ENCODE results near the gene SBF1. TPM values are rescaled to one million over a fixed set of nuclear protein-coding genes. Genes with fewer than 3 reads are reported as not detected.
A peak's percentile ranks its signal among the peaks of the same experiment; 100 is the strongest.

SBF1 gene
- total and polyA plus RNA-seq, 7 donors, result 42.1 to 98.0 (median 75.3) TPM

DNA sequence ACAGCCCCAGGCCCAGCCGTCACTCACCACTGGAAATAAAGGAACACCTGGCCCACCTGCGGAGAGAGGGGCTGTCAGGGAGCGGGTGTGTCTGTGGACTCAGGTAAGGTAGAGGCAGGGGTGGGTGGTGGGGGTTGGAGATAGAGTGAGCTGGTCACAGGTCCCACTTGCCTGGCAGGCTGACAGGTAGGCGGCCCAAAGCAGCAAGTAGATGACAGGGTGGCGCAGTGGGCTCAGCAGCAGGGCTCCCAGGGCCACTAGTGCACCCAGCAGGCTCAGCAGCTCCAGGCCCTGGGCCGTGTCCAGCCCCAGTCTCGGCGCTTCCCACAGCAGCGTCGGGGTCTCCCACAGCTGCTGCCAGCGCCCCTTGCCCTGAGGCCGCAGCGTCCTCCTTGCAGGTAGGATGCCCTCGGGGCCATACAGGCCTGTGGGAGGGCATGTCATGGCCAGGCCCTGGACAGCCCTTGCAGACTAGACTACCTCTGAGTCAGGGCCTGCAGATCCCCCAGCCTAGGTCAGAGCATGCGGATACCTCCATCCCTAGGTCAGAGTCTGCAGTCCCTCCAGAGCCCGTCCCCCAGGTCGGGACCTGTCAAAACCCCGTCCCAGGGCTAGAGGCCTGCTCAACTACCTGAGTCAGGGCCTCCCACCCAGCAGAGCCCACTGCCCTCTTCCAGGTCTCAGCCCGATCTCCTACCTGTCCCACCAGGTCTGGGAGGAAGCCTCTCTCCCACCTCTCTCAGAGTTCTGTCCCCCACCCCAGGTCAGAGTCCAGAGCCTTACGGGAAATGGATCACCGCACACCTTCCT, 32.0 kb upstream of the SBF1 start:
- intact Hi-C loops (cut with DNase I), result loop anchor here (5.0 to 10.0 kb wide), 2 partner anchors 70 to 252 kb away; partner anchors contain the start of genes CPT1B (in 2 of the 2) and HDAC10 (in 1 of the 2)
- WGBS, 3 donors, result 24 to 26% (median 25%) methylated on average over 21 of the region's 21 CpGs
- Histone ChIP-seq H3K9me3 (no peaks in the 10 kb centered on the region), H3K4me3 (peak overlapping the region; percentile 89), H3K27me3 (ENCODE audit: insufficient read depth in 3 of 3, low read length in 2 of 3) (no peaks in the 10 kb centered on the region), H3K27ac (peak overlapping the region; percentile 85), H3K4me1 (peaks cover 17% of the 10 kb centered on the region), H3K36me3 (ENCODE audit: insufficient read depth in 1 of 2, low read depth in 1 of 2) (peaks cover 0 to 46% of the 10 kb centered on the region in 2 donors)
- DNase-seq (peak in 1 of 2 donors; percentile 61), ATAC-seq (peak; percentile 5 to 7 (median 6))
- TF ChIP-seq, protein P1, sequence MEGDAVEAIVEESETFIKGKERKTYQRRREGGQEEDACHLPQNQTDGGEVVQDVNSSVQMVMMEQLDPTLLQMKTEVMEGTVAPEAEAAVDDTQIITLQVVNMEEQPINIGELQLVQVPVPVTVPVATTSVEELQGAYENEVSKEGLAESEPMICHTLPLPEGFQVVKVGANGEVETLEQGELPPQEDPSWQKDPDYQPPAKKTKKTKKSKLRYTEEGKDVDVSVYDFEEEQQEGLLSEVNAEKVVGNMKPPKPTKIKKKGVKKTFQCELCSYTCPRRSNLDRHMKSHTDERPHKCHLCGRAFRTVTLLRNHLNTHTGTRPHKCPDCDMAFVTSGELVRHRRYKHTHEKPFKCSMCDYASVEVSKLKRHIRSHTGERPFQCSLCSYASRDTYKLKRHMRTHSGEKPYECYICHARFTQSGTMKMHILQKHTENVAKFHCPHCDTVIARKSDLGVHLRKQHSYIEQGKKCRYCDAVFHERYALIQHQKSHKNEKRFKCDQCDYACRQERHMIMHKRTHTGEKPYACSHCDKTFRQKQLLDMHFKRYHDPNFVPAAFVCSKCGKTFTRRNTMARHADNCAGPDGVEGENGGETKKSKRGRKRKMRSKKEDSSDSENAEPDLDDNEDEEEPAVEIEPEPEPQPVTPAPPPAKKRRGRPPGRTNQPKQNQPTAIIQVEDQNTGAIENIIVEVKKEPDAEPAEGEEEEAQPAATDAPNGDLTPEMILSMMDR (IDR thresholded peaks at IDR 0.05), result no peak

DNA sequence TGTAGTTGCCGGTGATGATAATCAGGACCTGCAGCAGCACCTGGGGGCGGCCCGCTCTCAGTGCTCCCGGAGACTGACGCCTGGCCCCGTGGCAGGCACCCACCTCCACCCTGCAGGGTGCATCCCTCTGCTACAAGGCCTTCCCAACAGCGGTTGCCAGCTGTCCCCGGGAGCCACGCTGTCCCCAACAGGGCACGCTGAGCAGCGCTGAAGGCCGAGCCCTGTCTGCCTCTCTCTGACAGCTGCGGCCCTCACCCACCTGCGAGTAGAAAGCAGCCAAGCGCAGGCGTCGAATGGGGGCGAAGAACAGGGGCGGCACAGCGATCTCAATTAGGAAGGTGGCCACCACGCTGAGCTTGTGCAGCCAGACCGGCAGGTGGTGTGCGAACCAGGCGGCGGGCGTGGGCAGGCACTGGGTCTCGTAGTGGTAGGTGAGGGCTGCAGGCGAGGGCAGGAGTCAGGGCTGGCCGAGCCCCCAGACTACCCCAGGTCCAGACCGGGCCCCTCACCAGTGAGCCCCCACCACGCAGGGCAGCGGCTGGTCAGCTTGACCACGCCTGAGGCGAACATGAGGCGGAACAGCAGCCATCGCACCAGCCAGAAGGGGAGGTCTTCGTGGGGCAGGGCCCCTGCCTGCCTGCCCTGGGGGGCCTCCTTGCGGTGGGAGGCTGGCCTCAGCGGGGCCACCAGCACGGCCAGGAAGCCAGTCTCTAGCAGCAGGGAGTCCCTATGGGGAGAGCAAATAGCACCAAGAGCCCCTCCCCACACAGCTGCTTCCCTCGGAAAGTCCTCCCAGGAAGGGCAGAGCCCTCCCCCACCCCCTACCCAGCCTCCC, 31.2 kb upstream of the SBF1 start:
- intact Hi-C loops (cut with DNase I), result loop anchor here (5.0 to 10.0 kb wide), 2 partner anchors 71 to 251 kb away; partner anchors contain the start of genes CPT1B (in 2 of the 2) and HDAC10 (in 1 of the 2)
- ATAC-seq (no peak), DNase-seq (no peak)
- peaks cover 17% of the 10 kb centered on the region for H3K4me1 ChIP-seq
- H3K27ac ChIP-seq, result no peak overlapping the region
- no peaks in the 10 kb centered on the region for H3K9me3 ChIP-seq
- peak overlapping the region; percentile 89 for H3K4me3 ChIP-seq
- H3K27me3 ChIP-seq (ENCODE audit: insufficient read depth in 3 of 3, low read length in 2 of 3), result no peaks in the 10 kb centered on the region
- 85 to 87% (median 86%) methylated on average over 37 to 41 of the region's 41 CpGs for WGBS, 3 donors
- TF ChIP-seq, protein P1 (IDR thresholded peaks at IDR 0.05), result no peak
- H3K36me3 ChIP-seq (ENCODE audit: insufficient read depth in 1 of 2, low read depth in 1 of 2), result peaks cover 0 to 39% of the 10 kb centered on the region in 2 donors

DNA sequence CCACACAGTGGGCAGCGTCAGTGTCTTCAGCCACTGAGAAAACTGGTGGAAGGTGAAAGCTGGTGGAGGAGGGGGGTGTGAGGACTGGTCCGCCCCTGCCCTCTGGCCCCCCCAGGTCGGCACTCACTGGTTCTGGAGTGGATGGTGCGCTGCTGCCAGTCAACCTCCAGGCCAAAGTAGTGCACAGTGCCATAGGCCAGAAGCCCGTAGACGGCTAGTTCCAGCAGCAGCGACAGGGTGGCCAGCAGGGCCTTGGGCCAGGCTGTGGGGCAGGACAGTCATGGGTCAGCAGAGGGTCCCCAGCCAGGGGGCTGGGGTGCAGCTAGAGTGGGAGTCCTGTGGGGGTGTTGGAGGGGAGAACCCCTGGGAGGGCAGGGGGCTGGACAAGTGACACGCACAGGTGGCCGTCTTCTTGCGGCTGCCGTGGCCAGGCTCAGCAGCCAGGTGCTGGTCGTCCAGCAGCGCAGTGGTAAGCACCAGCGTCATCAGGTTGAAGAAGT, 30.5 kb upstream of the SBF1 start:
- H3K9me3 ChIP-seq, result no peaks in the 10 kb centered on the region

More for the DNA sequence above, 30.5 kb upstream of the SBF1 start:
- 87 to 93% (median 88%) methylated on average over 14 of the region's 14 CpGs for WGBS, 3 donors
- intact Hi-C loops (cut with DNase I), result loop anchor here (5.0 to 10.0 kb wide), 2 partner anchors 72 to 251 kb away; partner anchors contain the start of genes CPT1B (in 2 of the 2) and HDAC10 (in 1 of the 2)
- Histone ChIP-seq H3K36me3 (ENCODE audit: insufficient read depth in 1 of 2, low read depth in 1 of 2) (peaks cover 0 to 32% of the 10 kb centered on the region in 2 donors), H3K27me3 (ENCODE audit: insufficient read depth in 3 of 3, low read length in 2 of 3) (no peaks in the 10 kb centered on the region), H3K4me3 (no peak overlapping the region), H3K4me1 (peaks cover 17% of the 10 kb centered on the region), H3K27ac (no peak overlapping the region)
- TF ChIP-seq, protein P1 (IDR thresholded peaks at IDR 0.05), result no peak
- ATAC-seq (no peak), DNase-seq (no peak)
